ENCODE data around the gene FGF21.
"Not testable (repeated sequence)": the region's sequence is repeated elsewhere in the genome, so short reads cannot be mapped to it uniquely, and the experiment has no call there.

- TF ChIP-seq POLR2A (IDR thresholded peaks at IDR 0.05; ENCODE audit: low read length); GATA1 (IDR thresholded peaks at IDR 0.05; ENCODE audit: low read depth, low read length): not testable (repeated sequence)
Observed at GRCh38 chr19:48718106-48718505, 37.2 kb upstream of the FGF21 start.

Data from erythroblast (primary cell).